WTC11 (cell line): ENCODE measurements around the gene BHLHE40. TPM values are rescaled to one million over a fixed set of nuclear protein-coding genes. Genes with fewer than 3 reads are reported as not detected.

Experiments
- ATAC-seq: fragments of 200-7000 bp; cut with Tn5 transposase; 2 replicates; pipeline ENCODE4 v1.10.0; 2021; ENCODE audit warnings: mild to moderate bottlenecking, moderate library complexity
- CTCF ChIA-PET: fragments of 300-600 bp; sonication (Branson Sonifier 250); formaldehyde crosslinking; loops from one replicate; lab custom pipeline; 2021; ENCODE audit warnings: antibody characterized with exemption; lab: Charles Lee
- POLR2A ChIA-PET: fragments of 350-600 bp; sonication (Branson Sonifier 250); formaldehyde crosslinking; loops from one replicate; lab custom pipeline; 2021; ENCODE audit warnings: antibody characterized with exemption; lab: Charles Lee
- DNase-seq: peaks from one replicate; pipeline ENCODE4 v3.0.0; 2021; ENCODE audit warnings: low spot score
- H3K27ac Mint-ChIP-seq: 2 replicates; pipeline ENCODE4 v1.8.0; 2021; ENCODE audit warnings: mixed read lengths
- H3K27me3 Mint-ChIP-seq: 2 replicates; pipeline ENCODE4 v1.8.0; 2021; ENCODE audit warnings: low read depth, mild to moderate bottlenecking, moderate library complexity, mixed read lengths
- H3K36me3 Mint-ChIP-seq: 2 replicates; pipeline ENCODE4 v1.8.0; 2021; ENCODE audit warnings: mixed read lengths
- H3K4me1 Mint-ChIP-seq: 2 replicates; pipeline ENCODE4 v1.8.0; 2022; ENCODE audit warnings: mixed read lengths
- H3K4me3 Mint-ChIP-seq: 2 replicates; pipeline ENCODE4 v1.8.0; 2021; ENCODE audit warnings: mild to moderate bottlenecking, moderate library complexity, mixed read lengths
- H3K9me3 Mint-ChIP-seq: 2 replicates; pipeline ENCODE4 v1.8.0; 2021; ENCODE audit warnings: mixed read lengths
- AFF4 ChIP-seq: sonication (generic); formaldehyde crosslinking; IDR thresholded peaks from 2 replicates; pipeline ENCODE4 v1.8.1; 2023; ENCODE audit warnings: mild to moderate bottlenecking, missing genetic modification reagents, borderline replicate concordance
- ATF1 ChIP-seq: sonication (generic); formaldehyde crosslinking; IDR thresholded peaks from 2 replicates; pipeline ENCODE4 v1.8.1; 2023; ENCODE audit warnings: mild to moderate bottlenecking, moderate library complexity, missing genetic modification reagents
- CBFB ChIP-seq: sonication (generic); formaldehyde crosslinking; IDR thresholded peaks from 2 replicates; pipeline ENCODE4 v1.8.1; 2022; ENCODE audit warnings: mild to moderate bottlenecking, low read depth, missing genetic modification reagents
- CREM ChIP-seq: sonication (generic); formaldehyde crosslinking; IDR thresholded peaks from 2 replicates; pipeline ENCODE4 v1.8.1; 2022; ENCODE audit warnings: mild to moderate bottlenecking, missing genetic modification reagents, moderate library complexity
- ELF4 ChIP-seq: sonication (generic); formaldehyde crosslinking; IDR thresholded peaks from 2 replicates; pipeline ENCODE4 v1.8.1; 2022; ENCODE audit warnings: low read depth, mild to moderate bottlenecking, moderate library complexity, missing genetic modification reagents
- GTF2I ChIP-seq: fragments of 250-450 bp; sonication (Bioruptor Pico); conservative IDR thresholded peaks from 2 replicates; pipeline ENCODE4 v1.4.0; 2021; ENCODE audit warnings: mild to moderate bottlenecking
- HMGA2 ChIP-seq: fragments of 250-450 bp; sonication (Bioruptor Pico); IDR thresholded peaks from 2 replicates; pipeline ENCODE4 v1.4.0; 2021; ENCODE audit warnings: mild to moderate bottlenecking, moderate library complexity
- PREB ChIP-seq: sonication (generic); formaldehyde crosslinking; IDR thresholded peaks from 2 replicates; pipeline ENCODE4 v1.8.1; 2022; ENCODE audit warnings: mild to moderate bottlenecking, missing genetic modification reagents, moderate library complexity, borderline replicate concordance
- RORB ChIP-seq: fragments of 250-450 bp; sonication (Bioruptor Pico); IDR thresholded peaks from 2 replicates; pipeline ENCODE4 v1.9.0; 2021; ENCODE audit warnings: mild to moderate bottlenecking
- STAT6 ChIP-seq: sonication (generic); formaldehyde crosslinking; conservative IDR thresholded peaks from 2 replicates; pipeline ENCODE4 v1.8.1; 2023; ENCODE audit warnings: mild to moderate bottlenecking, low read depth, missing genetic modification reagents, moderate library complexity
- ZNF263 ChIP-seq: sonication (generic); formaldehyde crosslinking; IDR thresholded peaks from 2 replicates; pipeline ENCODE4 v1.8.1; 2022; ENCODE audit warnings: low read depth, mild to moderate bottlenecking, moderate library complexity, missing genetic modification reagents
- ZSCAN18 ChIP-seq: fragments of 250-450 bp; sonication (Bioruptor Pico); IDR thresholded peaks from 2 replicates; pipeline ENCODE4 v2.1.2; 2022; ENCODE audit warnings: mild to moderate bottlenecking, moderate library complexity
- total RNA-seq: library from RNA; stranded (reverse); gene quantifications from 3 replicates; pipeline ENCODE4 v1.2.3, GENCODE V29; 2021

BHLHE40 gene
- total RNA-seq, 1 experiment from 2014 or later, result 5.7 TPM

- ChIA-PET CTCF (interaction anchor here (1.9 kb wide), 1 partner anchor 9 kb away, joined by 5 read pairs; no protein-coding TSS in a partner anchor), POLR2A (no interaction called here)
- ATAC-seq, result no peak
- Mint-ChIP-seq H3K36me3 (no peaks in the 10 kb centered on the region), H3K9me3 (no peaks in the 10 kb centered on the region), H3K27me3 (no peaks in the 10 kb centered on the region), H3K4me3 (no peak overlapping the region), H3K4me1 (peaks cover 6% of the 10 kb centered on the region), H3K27ac (no peak overlapping the region)
- DNase-seq, result no peak
- TF ChIP-seq ATF1 (CRISPR knock-in tag) (no peak), STAT6 (no peak), CBFB (CRISPR knock-in tag) (no peak), AFF4 (no peak), ELF4 (CRISPR knock-in tag) (no peak), RORB (CRISPR knock-in tag) (no peak), GTF2I (CRISPR knock-in tag) (no peak), PREB (CRISPR knock-in tag) (no peak), HMGA2 (CRISPR knock-in tag) (no peak), ZSCAN18 (CRISPR knock-in tag) (no peak), ZNF263 (no peak), CREM (CRISPR knock-in tag) (no peak)
Measured at GRCh38 chr3:5032844-5033243, 53.6 kb downstream of the BHLHE40 start.

Other genes with a start within 250 kb of the BHLHE40 start
- 23.5 to 28.3 TPM (median 23.5 TPM) in 3 replicates for gene ARL8B, start 142.9 kb downstream of the BHLHE40 start, total RNA-seq
- 18.0 to 22.4 TPM (median 18.0 TPM) in 3 replicates for gene EDEM1, start 208.3 kb downstream of the BHLHE40 start, total RNA-seq